GM12892 (cell line): ENCODE results near the gene LRMDA.
A peak's percentile ranks its signal among the peaks of the same experiment; 100 is the strongest.

Experiments
- DNase-seq: peaks from one replicate; pipeline ENCODE4 v3.0.0; 2011; ENCODE audit not compliant: insufficient read length
- FAIRE-seq: peaks from 2 replicates; lab custom pipeline; 2011; peaks lifted over from hg19 to GRCh38; lab: Jason Lieb, UNC
- POLR2A ChIP-seq: IDR thresholded peaks from 2 replicates; pipeline ENCODE4 v1.6.1; 2011; ENCODE audit warnings: low read depth, low read length, control low read depth
- POLR2AphosphoS5 ChIP-seq: IDR thresholded peaks from 2 replicates; pipeline ENCODE4 v1.6.1; 2011; ENCODE audit warnings: low read depth, low read length, control low read depth
- TAF1 ChIP-seq: IDR thresholded peaks from 2 replicates; pipeline ENCODE4 v1.6.1; 2011; ENCODE audit warnings: low read depth, mild to moderate bottlenecking, control low read depth, low read length, borderline replicate concordance

Gene LRMDA

DNA sequence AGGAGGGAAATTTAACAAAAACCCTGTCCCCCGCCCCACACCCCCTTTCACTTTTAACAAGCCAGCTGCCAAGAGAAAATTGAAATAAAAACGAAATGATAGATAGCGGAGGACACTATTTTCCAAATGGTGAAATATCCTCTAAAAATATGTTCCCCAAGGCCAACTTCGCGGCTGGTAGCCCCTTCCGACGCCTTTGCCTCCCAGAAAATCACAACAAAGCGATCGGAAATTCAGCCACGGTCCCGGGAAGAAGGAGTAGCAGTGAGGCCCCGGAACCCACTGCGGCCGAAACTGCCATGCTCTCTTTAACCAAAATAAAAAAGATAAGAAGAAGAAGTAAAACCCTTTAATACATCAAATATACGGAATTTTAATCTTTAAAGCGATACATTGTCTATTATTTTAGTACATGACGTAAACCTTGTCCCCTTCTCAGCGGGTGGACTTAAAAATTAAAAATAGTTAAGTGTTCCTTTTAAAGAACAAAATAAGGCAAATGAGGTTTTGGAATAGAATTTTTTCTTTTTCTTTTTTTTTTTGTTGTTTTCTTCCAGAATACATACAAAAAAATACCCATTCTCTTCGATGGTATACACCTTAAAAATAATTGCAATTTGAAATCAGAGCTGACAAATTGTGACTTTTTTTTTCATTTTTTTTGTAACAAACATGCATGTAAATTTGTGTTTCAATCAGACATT is 33.8 kb upstream of the LRMDA start:
- no peak for TF ChIP-seq TAF1
- no peak for TF ChIP-seq POLR2AphosphoS5
- no peak for TF ChIP-seq POLR2A
- FAIRE-seq = no peak
- no peak for DNase-seq

DNA sequence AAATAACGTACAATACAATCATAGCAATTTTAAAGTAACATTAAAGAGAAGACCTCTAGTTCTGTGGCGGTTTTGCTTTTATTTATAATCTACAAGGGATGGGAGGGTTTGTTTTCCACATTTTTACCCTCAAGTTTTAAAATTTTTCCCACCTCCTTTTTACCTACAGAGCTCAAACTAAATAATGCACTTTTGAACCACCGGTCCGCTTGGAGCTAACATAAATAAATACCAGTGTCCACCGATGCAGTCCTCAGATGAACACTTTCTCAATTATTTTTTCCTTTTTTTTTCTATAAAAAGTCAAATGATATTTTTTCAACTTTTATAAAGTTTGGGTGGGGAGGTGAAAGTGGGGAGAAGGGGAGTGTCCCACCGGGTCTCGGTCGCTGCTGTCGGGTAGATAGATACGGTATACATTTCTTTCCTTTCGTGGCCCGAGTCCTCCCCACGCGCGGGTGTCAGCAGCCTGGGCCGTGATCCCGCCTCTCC is 33.2 kb upstream of the LRMDA start:
- TF ChIP-seq TAF1 (no peak), POLR2AphosphoS5 (no peak), POLR2A (no peak)
- no peak for FAIRE-seq
- DNase-seq = no peak

DNA sequence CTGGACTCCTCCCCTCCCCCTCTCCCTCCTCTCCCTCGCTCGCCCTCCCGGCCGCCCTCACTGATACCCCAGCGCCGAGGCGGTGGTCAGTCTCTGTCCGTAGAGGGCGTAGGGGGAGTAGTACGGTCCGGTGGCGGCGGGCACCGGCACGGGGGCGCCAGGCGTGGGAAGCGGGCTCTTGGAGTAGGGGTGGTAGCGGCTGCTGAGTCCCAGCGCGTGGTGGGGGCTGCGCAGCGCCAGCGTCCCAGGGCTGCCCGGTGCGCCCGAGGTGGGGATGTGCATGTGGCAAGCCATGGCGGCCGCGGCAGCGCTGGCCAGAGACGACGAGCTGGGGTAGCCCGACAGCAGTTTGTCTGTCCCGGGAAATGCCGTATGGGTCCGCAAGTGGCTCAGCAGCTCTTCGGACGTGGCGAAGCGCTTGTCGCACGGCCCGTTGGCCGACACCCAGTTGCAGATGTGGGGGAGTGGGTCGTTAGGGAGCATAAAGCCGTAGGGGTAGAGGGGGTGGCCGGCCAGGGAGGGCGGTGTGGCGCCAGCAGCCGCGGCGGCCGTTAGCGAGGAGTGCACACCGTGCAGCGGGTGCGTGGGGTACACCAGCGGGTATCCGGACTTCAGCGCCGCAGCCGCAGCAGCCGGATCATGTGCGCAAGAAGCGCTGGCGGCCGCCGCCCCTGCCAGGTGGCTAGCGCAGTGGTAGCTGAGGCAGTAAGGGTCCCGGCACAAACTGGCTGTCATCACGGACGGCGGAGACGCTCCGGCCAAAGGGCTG is 32.5 kb upstream of the LRMDA start:
- TF ChIP-seq POLR2AphosphoS5 = no peak
- no peak for TF ChIP-seq TAF1
- TF ChIP-seq POLR2A = no peak
- DNase-seq = no peak
- no peak for FAIRE-seq

DNA sequence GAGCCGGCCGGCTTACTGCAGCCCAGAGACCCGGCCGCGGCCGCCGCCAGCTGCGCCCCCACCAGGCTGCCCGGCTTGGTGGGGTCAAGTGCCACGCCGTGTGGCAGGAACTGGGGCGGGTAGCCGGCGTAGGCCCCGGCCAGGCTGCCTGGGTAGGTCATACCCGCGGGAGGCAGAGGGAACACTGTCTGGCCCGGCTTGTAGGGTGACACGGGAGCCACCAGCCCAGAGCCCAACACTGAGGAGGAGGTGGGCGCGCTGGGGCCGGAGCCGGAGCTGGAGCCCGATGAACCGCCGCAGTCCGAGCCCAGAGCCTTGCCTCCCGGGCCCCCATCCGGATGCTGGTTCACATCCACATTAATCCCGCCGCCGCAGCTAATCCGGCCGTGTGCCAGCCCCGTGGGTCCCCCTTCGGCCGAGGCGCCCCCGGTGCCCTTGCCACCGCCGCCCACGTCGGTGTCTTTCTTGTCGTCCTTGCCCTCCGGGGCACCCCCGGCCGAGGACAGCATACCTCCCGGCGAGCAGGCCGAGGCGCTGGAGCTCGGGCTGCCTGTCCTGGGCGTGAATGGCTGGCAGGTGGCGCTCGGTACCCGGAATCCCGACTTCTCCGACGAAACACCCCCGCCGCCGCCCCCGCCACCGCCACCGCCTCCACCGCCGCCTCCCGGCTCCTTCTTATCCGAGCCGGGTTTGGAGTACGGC is 31.8 kb upstream of the LRMDA start:
- no peak for FAIRE-seq
- peak; percentile 54 for DNase-seq
- TF ChIP-seq TAF1 = no peak
- TF ChIP-seq POLR2A = no peak
- no peak for TF ChIP-seq POLR2AphosphoS5

DNA sequence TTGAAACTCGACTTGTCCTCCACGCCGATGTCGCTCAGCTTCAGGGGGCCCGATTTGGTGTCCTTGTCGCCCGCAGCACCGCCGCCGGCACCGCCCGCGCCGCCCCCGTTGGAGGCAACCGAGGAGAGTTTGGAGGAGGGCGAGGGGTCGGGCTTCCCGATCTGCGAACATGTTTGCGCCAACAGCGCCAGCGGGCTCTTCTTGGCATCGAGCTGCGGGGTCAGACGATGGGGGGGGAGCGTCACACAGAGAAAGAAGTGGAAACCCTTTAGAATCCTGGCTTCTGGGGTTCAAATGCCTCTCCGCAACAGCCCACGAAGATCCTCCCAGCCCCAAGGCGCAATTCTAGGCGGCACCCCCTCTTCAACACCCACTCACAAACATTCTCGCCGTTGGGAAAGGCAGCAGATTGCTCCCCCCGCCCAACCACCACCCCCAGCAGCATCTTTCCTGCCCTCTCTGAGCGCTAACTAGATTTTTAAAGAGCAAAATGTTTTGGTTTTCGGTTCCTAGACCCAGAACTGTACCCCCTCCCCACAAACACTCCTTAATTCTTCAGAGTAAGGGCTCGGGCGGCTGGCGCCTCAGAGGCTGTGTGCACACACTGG is 31.2 kb upstream of the LRMDA start:
- TF ChIP-seq TAF1 (no peak), POLR2AphosphoS5 (no peak), POLR2A (no peak)
- no peak for DNase-seq
- no peak for FAIRE-seq

DNA sequence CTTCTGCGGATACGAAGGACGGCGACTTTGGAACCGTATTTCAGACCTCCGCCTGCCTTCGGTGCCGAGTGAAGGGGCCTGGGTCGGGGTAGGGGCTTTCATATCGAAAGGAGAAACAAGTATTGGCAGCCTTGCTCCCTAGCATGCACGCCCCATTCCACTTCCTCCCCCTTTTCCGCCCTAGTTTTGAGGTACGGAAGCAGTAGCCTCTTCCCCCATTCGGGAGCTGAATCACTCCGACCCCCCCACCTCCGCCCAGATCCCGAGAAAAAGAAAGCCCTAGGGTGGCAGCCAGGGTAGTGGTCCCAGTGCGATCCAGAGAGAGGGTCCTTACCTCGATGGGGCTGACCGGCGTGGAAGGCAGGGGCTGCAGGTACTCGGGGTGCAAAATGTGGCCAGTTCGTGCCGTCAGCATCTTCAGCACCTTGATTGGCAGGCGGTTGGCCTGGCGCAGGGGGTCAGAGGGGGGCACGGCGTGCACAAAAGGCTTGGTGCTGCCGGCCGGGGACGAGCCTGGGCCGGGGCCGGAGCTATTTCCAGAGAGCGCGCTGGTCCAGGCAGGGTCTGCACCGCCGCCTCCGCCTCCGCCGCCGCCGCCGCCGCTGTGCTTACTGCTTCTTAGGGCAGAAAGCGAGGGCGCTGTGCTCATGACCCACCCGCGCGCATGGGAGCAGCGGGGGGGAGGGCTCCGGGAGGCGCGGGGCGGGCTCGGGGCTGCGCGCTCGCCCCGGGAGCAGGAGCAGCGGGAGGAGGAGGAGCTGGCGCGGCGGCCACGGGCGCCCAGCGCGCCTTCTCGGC is 30.5 kb upstream of the LRMDA start:
- no peak for FAIRE-seq
- DNase-seq = peak; percentile 34
- TF ChIP-seq POLR2A (no peak), POLR2AphosphoS5 (no peak), TAF1 (no peak)

DNA sequence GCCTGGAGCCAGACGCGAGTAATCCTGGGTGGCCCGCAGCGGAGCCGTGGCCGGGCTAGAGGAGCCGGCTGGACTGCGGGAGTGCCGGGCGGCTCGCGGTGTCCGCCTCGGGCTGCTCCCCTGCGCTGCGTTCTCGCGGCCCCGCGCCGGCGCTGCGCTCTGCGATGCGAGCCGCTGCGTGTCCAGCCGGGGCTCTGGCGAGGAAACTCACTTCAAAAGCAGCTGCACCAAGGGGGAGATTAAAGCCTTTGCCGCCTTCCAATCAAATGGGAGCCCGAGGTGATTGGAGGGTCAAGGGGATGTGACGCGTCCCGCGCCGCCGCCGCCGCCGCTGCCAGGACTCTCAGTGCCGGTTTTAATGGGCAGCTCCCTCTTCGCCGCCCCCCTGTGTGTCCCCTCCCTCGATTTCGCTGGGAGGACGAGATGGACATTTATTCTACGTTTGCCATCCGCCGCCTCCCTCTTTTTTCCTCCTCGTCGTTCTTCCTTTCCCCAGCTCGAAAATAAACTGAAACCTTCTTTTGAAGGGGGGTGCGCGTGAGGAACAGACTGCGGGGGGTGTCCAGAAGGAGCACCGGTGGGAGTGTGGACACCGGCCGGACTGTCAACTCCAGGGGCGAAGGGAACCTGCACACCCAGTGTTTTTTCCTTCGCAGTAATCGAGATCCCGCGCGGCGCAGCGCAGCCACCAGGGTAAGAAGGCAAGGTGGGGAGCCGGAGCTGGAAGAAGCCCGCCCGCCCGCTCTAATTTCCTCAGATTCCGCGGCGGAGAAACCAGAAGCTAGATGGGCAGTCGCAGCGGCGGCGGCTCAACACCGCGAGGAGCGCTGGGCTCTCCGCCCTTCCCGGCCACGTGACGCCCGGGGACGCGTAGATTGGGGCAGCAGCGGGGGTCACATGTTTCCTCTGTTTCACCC is 29.6 kb upstream of the LRMDA start, which contains the start of gene ZNF503:
ZNF503 (minus strand) TSS at position 196 of the 917 bp plus-strand sequence. CDS start 345 bp downstream, outside the sequence.
- no peak for TF ChIP-seq POLR2AphosphoS5
- TF ChIP-seq TAF1 = no peak
- TF ChIP-seq POLR2A = no peak
- FAIRE-seq = no peak

DNA sequence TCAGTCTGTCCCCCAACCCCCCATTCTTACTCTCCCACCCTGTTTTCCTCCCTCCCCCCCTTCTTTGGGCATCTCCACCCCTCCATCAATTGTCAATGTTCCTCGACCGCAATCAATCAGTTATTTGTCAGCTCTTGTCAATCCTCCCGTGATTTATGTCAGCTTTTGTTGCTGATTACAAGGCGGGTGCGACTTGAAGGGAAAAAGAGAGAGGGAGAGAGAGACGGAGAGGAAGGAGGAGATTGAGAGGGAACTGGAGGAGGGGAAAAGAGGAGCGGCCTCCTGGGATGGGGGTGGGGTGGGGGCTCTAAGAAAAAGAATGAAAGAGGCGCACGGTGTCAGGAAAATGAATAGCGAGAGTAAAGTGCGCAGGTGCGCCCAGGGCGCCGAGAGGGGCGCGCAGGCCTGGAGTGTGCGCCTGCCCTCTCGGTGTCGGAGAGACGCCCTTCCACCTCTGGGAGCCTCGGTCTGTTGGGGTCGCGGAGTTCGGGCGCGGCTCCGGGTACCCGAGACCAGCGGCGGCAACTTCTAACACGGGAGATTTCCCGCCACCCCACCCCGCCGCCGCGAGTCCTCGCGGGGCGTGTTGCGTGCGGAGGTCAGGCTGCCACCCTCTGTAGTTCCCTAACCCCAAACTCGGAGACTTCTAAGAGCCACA is 28.8 kb upstream of the LRMDA start:
- TF ChIP-seq POLR2AphosphoS5 (no peak), POLR2A (no peak), TAF1 (no peak)
- FAIRE-seq (no peak), DNase-seq (no peak)

More for the DNA sequence above, 29.6 kb upstream of the LRMDA start, which contains the start of gene ZNF503:
- peak; percentile 48 for DNase-seq
